Activated T-cell treated with anti-CD3 and anti-CD28 coated beads for 48 hours (primary cell): ENCODE results near the gene LILRB3.
"Not testable (repeated sequence)": the region's sequence is repeated elsewhere in the genome, so short reads cannot be mapped to it uniquely, and the experiment has no call there.

ENCODE experiments used
- DNase-seq: peaks from one replicate; pipeline ENCODE4 v3.0.0-alpha.2; 2020; ENCODE audit warnings: low read depth

The LILRB3 gene

DNA sequence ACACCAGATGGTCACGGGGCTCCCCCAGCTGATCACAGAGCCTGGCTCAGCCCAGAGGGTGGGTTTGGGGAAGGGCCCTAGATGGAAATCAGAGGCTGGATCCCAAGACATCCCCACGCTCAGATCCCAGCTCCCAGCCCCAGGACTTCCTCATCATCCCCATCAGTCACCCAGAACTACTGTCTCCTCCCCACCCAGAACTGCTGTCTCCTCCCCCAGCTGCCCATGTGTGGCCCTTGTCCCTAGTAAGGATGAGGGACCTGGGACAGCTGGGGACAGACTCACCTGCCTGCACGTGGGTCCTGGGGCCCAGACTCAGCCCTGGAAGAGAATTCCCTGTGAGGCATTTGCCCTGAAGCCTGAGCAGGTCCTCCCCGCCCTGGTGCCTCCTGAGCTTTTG, 19.4 kb upstream of the LILRB3 start:
- DNase-seq = not testable (repeated sequence)

DNA sequence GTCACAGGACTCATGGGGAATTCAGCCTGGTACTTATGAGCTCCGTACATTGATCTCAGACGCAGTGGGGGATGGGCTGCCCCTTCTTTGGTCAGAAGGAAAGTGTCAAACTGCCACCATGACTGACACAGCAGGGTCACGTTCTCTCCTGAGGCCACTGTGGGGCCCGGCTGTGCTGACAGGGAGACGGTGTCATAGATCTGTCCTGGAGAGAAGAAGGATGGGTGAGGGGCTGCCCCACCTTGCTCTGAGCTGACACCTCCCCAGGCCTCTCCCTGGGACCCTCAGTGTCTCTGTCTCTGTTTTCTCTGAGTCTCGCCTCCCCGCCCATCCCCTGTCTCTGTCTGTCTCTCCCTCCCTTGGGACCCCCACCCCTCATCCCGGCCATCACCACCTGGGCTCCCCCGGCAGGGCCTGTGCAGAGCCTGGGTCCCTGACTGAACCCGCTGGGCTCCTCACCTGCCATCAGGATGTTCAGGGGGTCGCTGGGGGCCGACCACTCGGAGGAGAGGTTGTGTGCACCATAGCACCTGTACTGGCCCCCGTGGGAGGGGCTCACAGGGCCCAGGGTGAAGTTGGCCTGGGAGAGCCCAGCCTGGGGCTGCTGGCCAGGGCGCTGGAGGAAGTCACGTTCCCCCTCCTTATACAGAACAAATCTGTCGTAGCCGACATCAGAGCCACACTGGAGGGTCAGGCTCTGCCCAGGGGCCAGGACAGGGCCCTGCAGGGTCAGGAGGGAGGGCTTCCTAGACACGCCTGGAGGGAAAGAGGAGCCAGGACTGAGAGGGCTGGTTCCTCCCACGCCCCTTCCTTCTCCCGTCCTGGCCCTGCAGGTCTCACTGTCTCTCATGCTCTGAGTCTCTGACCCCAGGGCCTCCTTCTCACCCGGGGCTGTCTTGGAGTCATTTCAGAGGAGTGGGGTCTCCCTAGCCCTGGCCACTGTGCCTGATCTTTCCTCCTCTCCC, 17.8 kb upstream of the LILRB3 start:
- not testable (repeated sequence) for DNase-seq

DNA sequence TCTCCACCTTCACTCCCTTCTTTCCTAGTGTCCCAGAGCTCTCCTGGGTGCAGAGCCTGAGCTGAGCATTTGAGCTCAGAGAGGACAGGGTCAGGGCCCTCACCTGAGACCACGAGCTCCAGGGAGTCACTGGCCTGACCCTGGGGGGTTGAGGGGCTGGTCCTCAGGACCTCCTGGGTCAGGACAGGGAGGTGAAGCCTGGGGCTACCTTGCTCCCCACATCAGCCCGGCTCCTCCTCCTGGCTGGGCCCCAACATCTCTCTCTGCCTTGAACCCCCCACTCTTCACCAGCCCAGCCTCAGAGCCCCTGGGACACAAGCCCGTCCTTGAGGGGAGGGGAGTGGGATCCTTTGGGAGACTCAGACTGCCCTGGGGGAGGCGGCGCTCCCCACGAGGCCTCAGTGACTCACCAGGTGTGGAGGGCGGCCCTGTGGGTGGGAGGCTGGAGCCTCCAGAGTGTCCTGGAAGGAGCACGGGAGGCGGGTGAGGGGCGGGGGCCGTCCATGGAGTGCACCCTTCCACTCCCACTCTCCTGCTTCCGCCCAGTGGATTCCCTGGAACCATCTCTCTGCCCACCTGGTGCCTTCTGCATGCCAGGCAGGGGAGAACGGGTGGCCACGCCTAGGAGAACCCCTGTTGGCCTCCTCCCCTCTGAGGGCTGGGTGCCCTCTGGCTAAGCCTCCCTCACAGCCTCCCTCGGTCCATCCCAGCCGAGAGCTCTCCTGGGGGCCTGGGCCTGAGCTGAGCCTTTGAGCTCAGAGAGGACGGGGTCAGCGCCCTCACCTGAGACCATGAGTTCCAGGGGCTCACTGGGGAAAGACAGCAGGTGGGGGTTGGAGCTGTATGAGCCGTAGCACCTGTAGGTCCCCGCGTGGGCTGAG, 16.9 kb upstream of the LILRB3 start:
- not testable (repeated sequence) for DNase-seq

DNA sequence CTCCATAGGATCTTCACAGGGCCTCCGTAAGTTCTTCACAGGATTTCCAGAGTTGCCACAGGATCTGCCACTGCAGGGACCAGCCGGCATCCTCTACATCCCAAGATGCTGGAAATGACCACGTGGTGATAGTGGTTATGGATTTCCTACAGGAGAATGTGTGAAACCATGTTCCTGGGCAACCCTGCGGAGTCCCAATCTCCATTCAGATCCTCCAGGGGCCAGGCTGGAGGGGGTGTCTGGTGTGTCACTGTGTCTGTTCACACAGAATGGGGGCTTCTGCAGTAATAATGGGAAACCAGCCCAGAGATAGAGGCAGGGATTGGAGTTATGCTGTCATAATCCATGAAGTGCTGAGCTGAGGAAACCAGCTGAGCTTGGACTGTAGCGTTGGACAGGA, 11.1 kb upstream of the LILRB3 start:
- DNase-seq = no peak

DNA sequence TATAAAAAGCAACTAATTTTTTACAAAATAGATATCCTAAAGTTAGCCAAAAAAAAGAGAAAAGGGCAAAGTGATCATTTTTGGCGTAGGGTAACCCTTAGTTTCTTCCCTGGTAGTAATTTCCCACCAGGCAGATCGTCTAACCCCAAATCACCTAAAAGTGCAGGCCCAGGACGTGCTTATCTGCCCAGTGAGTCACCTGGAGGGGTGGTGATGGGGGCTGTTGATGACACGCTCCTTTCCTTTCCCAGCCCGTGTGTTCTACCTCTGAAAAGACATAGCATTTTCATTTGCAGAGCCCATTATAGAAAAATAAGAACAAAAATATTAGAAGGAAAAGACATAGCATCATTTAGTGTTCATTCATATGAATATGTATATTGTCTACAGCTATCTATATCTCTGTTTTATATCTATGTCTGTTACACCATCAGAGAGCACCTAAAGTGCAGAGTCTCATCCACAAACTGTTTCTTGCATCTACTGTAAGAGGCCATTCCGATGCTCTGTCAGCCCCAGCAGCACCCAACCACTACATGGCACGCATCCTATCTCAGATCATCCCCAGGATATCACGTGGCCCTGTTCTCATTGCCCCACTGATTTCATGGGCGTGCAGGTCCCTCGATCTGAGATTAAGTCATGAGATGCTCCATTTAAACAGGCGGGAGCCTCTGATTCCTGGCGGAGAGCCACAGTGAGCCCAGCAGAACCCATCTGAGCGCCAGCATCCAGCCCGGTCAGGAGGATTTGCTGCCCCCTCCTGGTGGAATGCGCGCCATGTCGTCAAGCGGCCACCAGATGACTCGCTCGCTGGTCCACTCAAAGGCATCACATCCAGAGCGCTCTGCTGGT, 8.5 kb upstream of the LILRB3 start:
- DNase-seq = peak; percentile 78

DNA sequence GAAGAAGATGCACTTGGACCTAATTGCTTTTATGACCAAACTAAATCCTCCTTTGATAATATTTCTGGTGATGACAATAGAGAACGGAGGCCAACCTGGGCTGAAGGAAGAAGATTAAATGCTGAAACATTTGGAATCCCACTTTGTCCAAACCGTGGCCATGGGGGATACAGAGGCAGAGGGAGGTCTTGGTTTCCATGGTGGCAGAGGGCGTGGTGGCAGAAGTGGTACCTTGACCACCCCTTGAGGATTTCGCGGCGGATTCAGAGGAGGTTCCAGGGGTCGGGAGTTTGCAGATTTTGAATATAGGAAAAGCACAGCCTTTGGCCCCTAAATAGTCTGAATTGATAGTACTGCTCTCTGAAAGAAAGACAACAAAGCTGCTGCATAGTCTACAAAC, 7.2 kb upstream of the LILRB3 start:
- no peak for DNase-seq

DNA sequence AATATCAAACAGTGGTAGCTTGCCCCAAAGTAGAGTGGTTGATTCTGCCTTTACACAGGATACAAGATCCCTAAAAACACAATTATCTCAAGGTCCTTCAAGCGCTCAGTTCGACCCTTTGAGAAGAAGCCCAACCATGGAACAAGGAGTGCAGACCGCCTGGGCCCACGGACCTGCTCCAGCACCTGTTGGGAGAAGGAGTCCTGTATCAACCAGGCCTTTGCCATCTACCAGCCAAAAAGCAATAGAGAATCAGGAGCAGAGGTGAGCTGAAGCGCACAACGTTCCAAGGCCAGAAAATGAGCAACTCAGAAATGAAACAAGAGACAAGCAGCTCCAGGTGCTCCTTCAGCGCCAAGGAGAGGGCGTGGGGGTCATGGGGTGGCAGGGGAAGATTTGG, 6.3 kb upstream of the LILRB3 start:
- no peak for DNase-seq

DNA sequence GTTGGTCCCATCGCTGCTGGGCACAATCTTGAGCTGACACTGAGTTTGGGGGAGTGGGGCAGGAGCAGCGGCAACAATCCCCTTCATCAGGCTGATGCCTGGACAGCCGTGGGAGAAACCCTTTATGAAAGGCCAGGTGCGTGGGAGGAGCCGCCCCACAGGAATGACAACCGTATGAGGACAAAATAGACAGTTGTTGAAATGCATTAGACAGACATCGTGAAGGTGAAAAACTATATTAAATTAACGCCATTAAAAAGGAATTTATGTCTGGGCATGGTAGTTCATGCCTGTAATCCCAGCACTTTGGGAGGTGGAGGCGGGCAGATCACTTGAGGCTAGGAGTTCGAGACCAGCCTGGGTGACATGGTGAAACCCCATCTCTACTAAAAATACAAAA, 1.8 kb upstream of the LILRB3 start:
- DNase-seq = not testable (repeated sequence)

DNA sequence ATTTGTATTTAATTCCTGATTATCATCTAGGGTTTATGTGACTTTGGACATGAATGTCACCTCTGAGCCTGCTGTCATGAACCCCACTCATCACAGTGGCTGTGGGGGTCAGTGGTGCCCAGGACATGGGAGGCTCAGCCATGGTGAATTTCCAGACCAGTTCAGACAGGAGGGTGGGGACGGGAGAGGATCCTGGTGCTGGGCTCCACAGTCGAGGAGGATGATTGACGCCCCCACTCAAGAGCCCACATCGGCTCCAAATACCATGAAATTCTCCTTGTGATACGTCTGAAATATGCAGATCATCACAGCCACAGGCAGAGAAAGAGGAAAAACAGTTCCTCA, 1.1 kb upstream of the LILRB3 start:
- DNase-seq = not testable (repeated sequence)

DNA sequence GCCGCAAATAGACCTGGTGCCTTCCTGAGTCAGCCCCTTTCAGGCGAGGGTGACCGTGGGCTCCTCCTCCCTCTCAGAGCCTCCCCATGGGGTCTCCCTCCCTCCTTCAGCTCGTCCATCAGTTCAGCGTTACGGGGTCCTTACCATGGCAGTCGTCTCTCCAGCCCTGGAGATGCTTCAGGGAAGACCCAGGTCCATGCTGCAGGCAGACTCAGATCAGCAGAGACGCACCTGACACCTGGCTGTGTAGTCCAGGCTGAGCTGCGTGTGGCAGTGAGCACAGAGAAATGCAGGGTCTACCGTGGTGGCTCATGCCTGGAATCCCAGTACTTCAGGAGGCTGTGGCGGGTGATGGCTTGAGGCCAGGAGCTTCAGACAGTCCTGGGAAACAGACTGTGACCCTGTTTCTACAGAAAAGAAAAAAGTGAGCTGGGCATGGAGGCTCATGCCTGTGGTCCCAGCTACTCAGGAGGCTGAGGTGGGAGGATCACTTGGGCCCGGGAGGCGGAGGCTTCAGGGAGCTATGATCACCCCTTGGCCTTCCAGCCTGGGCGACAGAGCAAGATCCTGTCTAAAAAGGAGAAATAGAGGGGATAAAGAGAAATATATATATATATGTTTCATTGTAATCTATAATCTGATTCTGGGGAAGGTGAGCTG, 600 bp upstream of the LILRB3 start:
- DNase-seq = not testable (repeated sequence)

DNA sequence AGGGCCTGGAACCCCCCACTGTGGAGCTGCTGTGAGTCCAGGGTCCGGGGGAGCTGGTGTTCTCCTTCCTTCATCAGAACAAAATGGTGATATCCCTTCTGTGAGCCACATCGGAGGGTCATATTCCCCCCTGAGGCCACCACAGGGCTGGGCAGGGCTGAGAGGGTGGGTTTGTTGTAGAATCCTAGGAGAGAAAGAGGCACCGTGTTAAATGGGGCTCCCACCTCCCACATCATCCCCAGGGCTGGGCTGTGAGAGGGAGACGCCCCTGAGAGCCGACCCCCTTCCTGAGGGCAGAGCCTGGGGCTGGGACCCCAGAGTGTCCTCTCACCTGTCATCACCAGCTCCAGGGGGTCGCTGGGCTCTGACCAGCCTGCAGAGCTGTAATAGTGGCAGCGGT, 860 bp downstream of the LILRB3 start:
- not testable (repeated sequence) for DNase-seq

DNA sequence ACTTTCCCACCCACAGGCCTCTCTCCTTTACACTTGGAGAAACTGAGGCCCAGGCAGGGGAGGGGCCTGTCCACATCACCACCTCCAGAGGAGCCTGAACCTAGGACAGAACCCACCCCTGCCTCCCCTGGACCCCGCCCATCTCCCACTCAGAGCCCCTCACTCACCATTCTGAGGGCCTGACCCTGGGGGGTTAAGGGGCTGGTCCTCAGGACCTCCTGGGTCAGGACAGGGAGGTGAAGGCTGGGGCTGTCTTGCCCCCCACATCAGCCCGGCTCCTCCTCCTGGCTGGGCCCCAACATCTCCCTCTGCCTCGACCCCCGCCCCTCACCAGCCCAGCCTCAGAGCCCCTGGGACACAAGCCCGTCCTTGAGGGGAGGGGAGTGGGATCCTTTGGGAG, 3.1 kb downstream of the LILRB3 start:
- DNase-seq = not testable (repeated sequence)

DNA sequence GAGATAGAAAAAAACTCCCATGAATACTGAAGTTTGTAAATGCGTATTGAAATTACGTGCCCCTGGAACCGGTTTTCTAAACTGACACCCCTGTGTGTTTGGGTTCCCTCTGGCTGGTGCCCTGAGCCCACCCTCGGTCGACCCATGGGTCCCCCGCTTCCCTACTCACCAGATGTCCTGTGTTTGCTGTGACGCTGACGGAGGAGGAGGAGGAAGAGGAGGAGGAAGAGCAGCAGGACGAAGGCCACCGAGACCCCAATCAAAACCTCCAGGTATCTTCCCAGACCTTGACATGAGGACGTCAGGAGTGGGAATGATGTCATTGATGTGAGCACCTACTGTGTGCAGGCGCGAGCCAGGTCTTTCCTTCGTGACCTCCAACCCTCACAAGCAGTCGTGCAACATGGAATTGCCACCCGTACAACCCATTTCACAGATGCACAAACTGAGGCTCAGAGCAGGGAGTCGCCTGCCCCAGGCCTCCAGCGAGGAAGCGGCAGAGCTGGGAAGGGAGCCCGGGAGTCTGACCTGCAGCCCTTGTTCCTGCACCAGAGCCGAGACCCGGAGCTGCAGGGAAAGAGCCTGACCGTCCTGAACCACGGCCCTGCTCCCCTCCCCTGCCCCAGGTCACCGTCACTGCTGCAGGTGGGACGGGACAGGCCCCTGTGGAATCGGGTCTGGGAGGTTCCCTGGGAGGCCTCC, 3.7 kb downstream of the LILRB3 start:
- DNase-seq = no peak

DNA sequence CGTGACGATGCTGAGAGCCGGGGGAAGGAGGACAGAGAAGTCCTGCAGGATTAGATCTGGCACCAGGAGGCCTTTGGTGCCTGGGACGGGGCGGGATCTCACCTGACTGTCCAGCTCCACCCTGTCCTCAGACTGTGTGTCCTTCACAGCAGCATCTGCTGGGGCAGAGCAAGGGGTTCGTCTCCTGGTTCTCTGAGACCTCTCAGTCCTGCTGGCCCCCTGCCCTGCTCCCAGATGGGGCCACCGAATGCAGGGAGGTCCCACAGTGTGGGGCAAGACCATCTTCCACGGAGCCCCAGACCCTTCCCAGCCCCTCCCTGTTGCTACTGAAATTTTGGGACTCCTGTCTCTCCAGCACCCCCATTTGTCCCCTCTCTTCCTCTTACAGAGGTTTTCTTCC, 4.5 kb downstream of the LILRB3 start:
- no peak for DNase-seq

DNA sequence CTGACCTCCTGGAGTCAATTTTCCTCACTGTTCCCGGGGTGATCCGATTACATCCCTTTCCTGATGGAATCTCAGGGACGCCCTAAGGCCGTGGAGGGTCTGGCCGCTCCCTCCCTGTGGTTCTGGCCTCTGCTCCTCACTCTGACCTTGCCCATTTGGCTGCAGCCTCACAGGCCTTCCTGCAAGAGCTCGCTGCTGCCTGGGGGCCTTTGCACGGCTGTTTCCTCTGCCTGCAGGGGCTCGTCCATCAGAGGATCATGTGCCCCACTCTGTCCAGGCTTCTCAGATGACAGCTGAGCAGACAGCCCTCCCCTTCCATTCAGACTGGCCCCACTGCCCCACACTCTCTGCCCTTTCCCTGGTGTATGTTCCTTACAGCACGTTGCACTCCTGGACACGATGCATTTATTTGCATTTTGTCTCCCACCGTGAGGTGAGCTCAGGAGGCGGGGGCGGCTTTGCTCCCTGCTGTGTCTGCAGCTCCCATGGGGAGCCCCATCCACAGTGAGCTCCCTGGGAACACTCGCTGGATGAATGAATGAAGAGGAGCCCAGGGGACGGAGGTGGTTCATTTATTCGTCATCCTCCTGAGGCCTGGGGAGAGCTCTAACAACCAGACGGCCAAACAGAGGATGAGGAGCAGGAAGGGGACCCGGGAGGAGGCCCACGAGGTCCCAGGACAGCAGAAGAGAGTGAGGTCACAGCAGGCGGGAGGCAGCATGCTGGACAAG, 5.1 kb downstream of the LILRB3 start:
- not testable (repeated sequence) for DNase-seq

DNA sequence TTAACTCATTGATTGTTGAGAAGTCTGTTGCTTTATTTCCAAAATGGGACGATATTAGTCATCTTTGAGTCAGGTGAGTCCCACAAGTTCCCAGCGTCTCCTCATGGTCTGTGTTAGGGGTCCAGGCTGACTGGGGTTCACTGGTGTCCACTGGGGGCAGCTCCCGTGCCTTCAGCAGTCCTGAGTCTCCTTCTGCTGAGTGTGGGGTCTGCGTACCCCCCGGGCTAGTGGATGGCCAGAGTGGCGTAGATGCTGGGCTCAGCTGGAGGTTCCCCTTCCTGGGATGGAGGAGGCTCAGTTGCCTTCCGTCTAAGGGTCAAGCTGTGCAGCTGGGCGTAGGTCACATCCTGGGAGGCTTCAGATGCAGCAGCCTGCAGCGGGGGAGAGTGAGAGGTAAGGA, 5.9 kb downstream of the LILRB3 start:
- no peak for DNase-seq

DNA sequence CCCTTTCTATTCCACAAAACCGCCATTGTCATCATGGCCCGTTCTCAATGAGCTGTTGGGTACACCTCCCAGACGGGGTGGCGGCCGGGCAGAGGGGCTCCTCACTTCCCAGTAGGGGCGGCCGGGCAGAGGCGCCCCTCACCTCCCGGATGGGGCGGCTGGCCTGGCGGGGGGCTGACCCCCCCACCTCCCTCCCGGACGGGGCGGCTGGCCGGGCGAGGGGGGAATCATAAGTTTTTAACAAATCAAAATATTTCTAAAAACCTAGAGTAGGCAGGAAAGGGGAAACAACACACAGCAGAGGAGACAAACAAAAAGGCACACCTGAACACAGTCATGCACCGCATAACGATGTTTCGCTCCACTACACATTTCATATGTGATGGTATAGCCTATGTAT, 8.1 kb downstream of the LILRB3 start:
- DNase-seq = not testable (repeated sequence)

DNA sequence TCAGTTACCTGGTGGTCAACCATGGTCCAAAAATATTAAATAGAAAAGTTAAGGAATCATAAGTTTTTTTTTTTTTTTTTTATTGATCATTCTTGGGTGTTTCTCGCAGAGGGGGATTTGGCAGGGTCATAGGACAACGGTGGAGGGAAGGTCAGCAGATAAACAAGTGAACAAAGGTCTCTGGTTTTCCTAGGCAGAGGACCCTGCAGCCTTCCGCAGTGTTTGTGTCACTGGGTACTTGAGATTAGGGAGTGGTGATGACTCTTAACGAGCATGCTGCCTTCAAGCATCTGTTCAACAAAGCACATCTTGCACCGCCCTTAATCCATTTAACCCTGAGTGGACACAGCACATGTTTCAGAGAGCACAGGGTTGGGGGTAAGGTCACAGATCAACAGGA, 8.6 kb downstream of the LILRB3 start:
- DNase-seq = not testable (repeated sequence)

DNA sequence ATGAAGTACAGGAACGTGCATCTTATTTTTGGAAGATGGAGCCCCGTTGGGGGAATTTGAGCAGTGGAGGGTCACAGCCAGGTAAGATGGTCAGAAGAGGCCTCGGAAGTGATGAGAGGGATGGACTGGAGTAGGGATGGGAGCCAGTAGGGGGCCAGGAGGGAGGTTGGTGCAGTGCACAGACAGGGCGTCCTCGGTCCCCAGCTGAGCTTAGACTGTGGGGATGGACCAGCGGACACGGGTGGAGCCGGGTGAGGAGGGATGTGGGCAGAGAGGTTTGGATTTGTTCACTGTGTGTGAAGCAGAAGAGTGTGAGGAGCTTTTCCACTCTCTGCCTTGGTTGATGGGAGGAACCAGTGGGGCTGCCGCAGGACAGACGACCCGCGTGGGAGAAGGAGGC, 11.6 kb downstream of the LILRB3 start:
- DNase-seq = no peak

DNA sequence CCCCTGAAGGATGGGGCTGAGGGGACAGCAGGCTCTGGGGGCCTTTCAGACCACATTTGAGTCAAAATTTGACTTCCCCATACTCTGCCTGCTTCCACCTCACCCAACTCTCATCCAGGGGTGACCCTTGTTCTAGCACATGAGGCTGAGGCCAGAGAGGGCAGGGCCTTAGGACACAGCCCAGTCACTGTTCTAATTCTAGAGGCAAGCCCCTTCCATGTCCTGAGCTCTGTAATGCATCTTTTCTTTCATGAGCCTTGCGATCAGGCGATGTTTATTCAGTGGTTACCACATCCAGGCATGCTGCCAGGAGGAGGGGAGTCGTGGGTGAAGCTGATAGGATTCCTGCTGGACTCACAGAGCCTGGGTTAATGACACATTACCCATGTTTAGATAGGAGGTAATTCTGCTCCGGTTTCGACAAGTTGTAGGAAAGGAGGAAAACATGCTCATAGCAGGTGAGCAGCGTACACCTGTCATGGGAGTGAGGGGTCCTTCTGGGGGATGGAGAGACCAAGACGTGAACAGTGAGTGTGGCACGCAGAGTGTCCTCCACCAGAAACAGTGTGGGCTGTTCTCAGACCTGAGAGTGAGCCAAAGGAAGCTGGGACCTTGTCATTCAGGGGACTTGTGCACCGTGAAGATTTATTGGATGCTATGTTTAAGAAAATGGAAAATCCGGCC, 12.9 kb downstream of the LILRB3 start:
- no peak for DNase-seq
